A549 (cell line): ENCODE measurements around the gene TOP3B.

ENCODE experiments used
- CBX2 ChIP-seq: fragments of 200-600 bp; sonication (generic); IDR thresholded peaks from 2 replicates; pipeline ENCODE4 v1.6.1; 2016; ENCODE audit warnings: low read depth, mild to moderate bottlenecking, borderline replicate concordance
- CHD2 ChIP-seq: fragments of 150-350 bp; IDR thresholded peaks from 2 replicates; pipeline ENCODE4 v1.6.1; 2014; ENCODE audit warnings: low read length; ENCODE audit not compliant: partially characterized antibody
- JUN ChIP-seq, 2 experiments: fragments of >200 bp; sonication (Bioruptor Twin); formaldehyde crosslinking; IDR thresholded peaks; 2 replicates in 1 of 2; 3 replicates in 1 of 2; pipeline ENCODE4 v1.6.1; 2016 to 2017
- TF ChIP-seq, protein P1 (sequence below): IDR thresholded peaks from 2 replicates; pipeline ENCODE4 v1.6.1; 2012
- TF ChIP-seq, protein P2 (sequence below): fragments of 450-650 bp; IDR thresholded peaks from 2 replicates; pipeline ENCODE4 v1.6.1; 2014; ENCODE audit warnings: antibody characterized with exemption

DNA sequence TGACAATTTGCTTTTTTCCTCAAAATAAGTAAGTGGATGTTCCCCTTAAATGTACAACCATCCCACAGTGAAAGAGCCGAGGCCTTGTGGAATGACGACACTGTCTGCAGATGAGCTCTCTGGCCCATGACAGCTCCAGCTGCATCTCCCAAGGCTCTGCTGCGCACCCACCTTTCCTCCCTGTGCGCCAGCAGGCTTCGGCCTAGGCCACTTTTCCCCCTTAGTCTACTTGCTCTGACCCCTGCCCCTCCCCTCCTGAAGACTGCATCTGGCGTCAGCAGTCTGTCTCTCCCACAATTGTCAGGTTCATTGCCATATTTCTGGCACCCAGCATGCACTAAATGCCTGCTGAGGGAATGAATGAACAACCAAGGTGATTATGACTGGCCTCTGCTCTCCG lies 2.0 kb downstream of the TOP3B start:
- TF ChIP-seq CBX2, result no peak
- TF ChIP-seq, protein P1, sequence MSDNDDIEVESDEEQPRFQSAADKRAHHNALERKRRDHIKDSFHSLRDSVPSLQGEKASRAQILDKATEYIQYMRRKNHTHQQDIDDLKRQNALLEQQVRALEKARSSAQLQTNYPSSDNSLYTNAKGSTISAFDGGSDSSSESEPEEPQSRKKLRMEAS, result no peak
- no peak for TF ChIP-seq JUN (IDR thresholded peaks at IDR 0.05)
- TF ChIP-seq CHD2, result no peak
- TF ChIP-seq, protein P2, sequence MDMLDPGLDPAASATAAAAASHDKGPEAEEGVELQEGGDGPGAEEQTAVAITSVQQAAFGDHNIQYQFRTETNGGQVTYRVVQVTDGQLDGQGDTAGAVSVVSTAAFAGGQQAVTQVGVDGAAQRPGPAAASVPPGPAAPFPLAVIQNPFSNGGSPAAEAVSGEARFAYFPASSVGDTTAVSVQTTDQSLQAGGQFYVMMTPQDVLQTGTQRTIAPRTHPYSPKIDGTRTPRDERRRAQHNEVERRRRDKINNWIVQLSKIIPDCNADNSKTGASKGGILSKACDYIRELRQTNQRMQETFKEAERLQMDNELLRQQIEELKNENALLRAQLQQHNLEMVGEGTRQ, result no peak
